Activated CD4-positive, alpha-beta memory T cell treated with anti-CD3 and anti-CD28 coated beads for 36 hours (primary cell): ENCODE measurements around the gene RAP1GAP. TPM values are rescaled to one million over a fixed set of nuclear protein-coding genes. Genes with fewer than 3 reads are reported as not detected.

Experiments
- CTCF ChIA-PET: fragments of 350-600 bp; sonication (Branson Sonifier 250); formaldehyde crosslinking; loops from one replicate; lab custom pipeline; 2021; ENCODE audit warnings: antibody characterized with exemption, inconsistent platforms; lab: Charles Lee
- POLR2A ChIA-PET: fragments of 350-600 bp; sonication (Branson Sonifier 250); formaldehyde crosslinking; loops from one replicate; lab custom pipeline; 2021; ENCODE audit warnings: antibody characterized with exemption; lab: Charles Lee
- DNase-seq: peaks from one replicate; pipeline ENCODE4 v3.0.0-alpha.2; 2020
- H3K27ac Mint-ChIP-seq: one replicate; pipeline ENCODE4 v1.8.0; 2021; ENCODE audit warnings: mixed read lengths
- H3K27me3 Mint-ChIP-seq: one replicate; pipeline ENCODE4 v1.8.0; 2021; ENCODE audit warnings: mixed read lengths
- H3K36me3 Mint-ChIP-seq: one replicate; pipeline ENCODE4 v1.8.0; 2021; ENCODE audit warnings: mixed read lengths
- H3K4me1 Mint-ChIP-seq: one replicate; pipeline ENCODE4 v1.8.0; 2021; ENCODE audit warnings: low read depth, mixed read lengths
- H3K4me3 Mint-ChIP-seq: one replicate; pipeline ENCODE4 v1.8.0; 2021; ENCODE audit warnings: mild to moderate bottlenecking, mixed read lengths
- H3K9me3 Mint-ChIP-seq: one replicate; pipeline ENCODE4 v1.8.0; 2021; ENCODE audit warnings: mixed read lengths
- intact Hi-C: fragments of 100-400 bp; cut with micrococcal nuclease; formaldehyde crosslinking; loops from one replicate; pipeline ENCODE4 v1.15.1; 2023
- total RNA-seq, 2 experiments: library from RNA; stranded (reverse); gene quantifications; one replicate each; pipeline ENCODE4 v1.2.3, GENCODE V29; 2021

RAP1GAP gene
- total RNA-seq, 2 experiments from 2014 or later = 1.1 to 1.7 TPM

GRCh38 chr1:21605964-21606705 lies 63.0 kb downstream of the RAP1GAP start:
- Mint-ChIP-seq H3K27me3 (peaks cover 1% of the 10 kb centered on the region), H3K4me1 (peaks cover 10% of the 10 kb centered on the region), H3K9me3 (no peaks in the 10 kb centered on the region), H3K36me3 (no peaks in the 10 kb centered on the region), H3K27ac (no peak overlapping the region), H3K4me3 (no peak overlapping the region)
- POLR2A ChIA-PET = no interaction called here
- CTCF ChIA-PET = interaction anchor here (0.6 kb wide), 2 partner anchors 114 to 359 kb away, joined by 3 read pairs; no protein-coding TSS in a partner anchor
- no peak for DNase-seq
- intact Hi-C loops = no loop called here

DNA sequence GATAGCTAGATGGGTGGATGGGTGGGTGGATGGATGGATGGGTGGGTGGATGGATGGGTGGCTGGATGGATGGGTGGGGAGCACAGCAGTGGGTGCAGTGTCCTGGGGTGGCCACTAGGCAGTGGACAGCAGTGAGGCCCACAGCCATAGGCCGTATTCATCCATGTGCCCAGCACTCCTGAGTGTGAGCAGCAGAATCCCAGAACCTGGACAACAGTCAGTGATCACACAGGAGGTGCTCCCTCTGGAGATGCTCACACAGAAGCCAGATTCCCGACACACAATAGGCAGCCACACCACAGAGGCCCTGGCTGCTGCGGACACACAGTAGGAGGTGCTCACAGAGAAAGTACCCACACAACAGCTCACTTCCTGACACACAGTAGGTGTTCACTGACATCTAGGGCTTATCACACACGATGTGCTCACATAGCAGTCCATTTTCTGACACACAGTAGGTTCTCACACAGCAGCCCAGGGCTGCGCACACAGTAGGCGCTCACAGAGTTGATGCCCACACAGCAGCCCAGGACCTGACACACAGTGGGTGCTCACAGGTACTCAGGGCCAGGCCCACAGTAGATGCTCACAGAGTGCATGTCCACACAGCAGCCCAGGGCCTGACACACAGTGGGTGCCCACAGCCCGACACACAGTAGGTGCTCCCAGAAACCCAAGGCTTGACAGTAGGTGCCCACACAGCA lies 64.0 kb downstream of the RAP1GAP start:
- peaks cover 3% of the 10 kb centered on the region for H3K27me3 Mint-ChIP-seq
- CTCF ChIA-PET = interaction anchor here (0.6 kb wide), 1 partner anchor 807 kb away, joined by 3 read pairs; no protein-coding TSS in a partner anchor
- intact Hi-C loops = no loop called here
- H3K4me1 Mint-ChIP-seq = peaks cover 10% of the 10 kb centered on the region
- DNase-seq = no peak
- H3K27ac Mint-ChIP-seq = no peak overlapping the region
- no peaks in the 10 kb centered on the region for H3K9me3 Mint-ChIP-seq
- H3K36me3 Mint-ChIP-seq = no peaks in the 10 kb centered on the region
- POLR2A ChIA-PET = no interaction called here
- H3K4me3 Mint-ChIP-seq = no peak overlapping the region

- Mint-ChIP-seq H3K4me1 (peaks cover 10% of the 10 kb centered on the region), H3K4me3 (no peak overlapping the region), H3K27me3 (peaks cover 3% of the 10 kb centered on the region), H3K36me3 (no peaks in the 10 kb centered on the region), H3K9me3 (no peaks in the 10 kb centered on the region), H3K27ac (no peak overlapping the region)
- intact Hi-C loops = no loop called here
- CTCF ChIA-PET = interaction anchor here (0.6 kb wide), 1 partner anchor 808 kb away, joined by 3 read pairs; no protein-coding TSS in a partner anchor
- POLR2A ChIA-PET = no interaction called here
- no peak for DNase-seq
These were observed 64.8 kb downstream of the RAP1GAP start for GRCh38 chr1:21604208-21604957.

- DNase-seq = no peak
- intact Hi-C loops = no loop called here
- Mint-ChIP-seq H3K36me3 (no peaks in the 10 kb centered on the region), H3K27me3 (peaks cover 3% of the 10 kb centered on the region), H3K4me1 (peaks cover 10% of the 10 kb centered on the region), H3K4me3 (no peak overlapping the region), H3K9me3 (no peaks in the 10 kb centered on the region), H3K27ac (no peak overlapping the region)
- CTCF ChIA-PET = no interaction called here
- POLR2A ChIA-PET = no interaction called here
These were observed 65.7 kb downstream of the RAP1GAP start for GRCh38 chr1:21603177-21604138.

- H3K9me3 Mint-ChIP-seq = no peaks in the 10 kb centered on the region
- H3K36me3 Mint-ChIP-seq = no peaks in the 10 kb centered on the region
- peaks cover 3% of the 10 kb centered on the region for H3K27me3 Mint-ChIP-seq
- intact Hi-C loops = no loop called here
- H3K4me1 Mint-ChIP-seq = no peaks in the 10 kb centered on the region
- H3K27ac Mint-ChIP-seq = no peak overlapping the region
- no peak for DNase-seq
- ChIA-PET CTCF (no interaction called here), POLR2A (no interaction called here)
- no peak overlapping the region for H3K4me3 Mint-ChIP-seq
These were observed 67.7 kb downstream of the RAP1GAP start for GRCh38 chr1:21601278-21602048.

GRCh38 chr1:21599402-21599801 lies 69.8 kb downstream of the RAP1GAP start:
- CTCF ChIA-PET = interaction anchor here (0.6 kb wide), 1 partner anchor 405 kb away, joined by 4 read pairs; no protein-coding TSS in a partner anchor
- no peaks in the 10 kb centered on the region for H3K4me1 Mint-ChIP-seq
- DNase-seq = no peak
- H3K27me3 Mint-ChIP-seq = peaks cover 7% of the 10 kb centered on the region
- POLR2A ChIA-PET = no interaction called here
- no peak overlapping the region for H3K27ac Mint-ChIP-seq
- H3K4me3 Mint-ChIP-seq = no peak overlapping the region
- intact Hi-C loops = loop anchor here (10.0 kb wide), 1 partner anchor 95 kb away; the partner anchor contains the start of gene ALPL
- no peaks in the 10 kb centered on the region for H3K36me3 Mint-ChIP-seq
- H3K9me3 Mint-ChIP-seq = no peaks in the 10 kb centered on the region

DNA sequence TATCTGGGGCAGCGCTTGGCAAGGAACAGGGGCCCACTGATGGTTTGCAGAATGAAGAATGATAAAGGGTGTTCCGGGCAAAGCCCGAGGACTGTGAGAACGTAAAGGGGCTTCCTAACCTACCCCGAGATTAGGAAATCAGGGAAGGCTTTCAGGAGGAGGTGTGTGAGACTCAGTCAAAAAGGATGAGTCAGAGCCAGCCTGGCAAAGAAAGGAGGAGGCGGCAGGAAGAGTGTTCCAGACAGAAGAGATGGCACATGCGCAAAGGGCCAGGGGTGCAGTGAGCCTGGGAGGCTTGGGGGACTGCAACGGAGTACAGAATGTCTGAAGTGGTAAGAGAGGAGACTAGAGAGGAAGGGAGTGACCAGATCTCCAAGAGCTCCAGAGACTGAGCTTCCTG lies 70.3 kb downstream of the RAP1GAP start:
- Mint-ChIP-seq H3K9me3 (no peaks in the 10 kb centered on the region), H3K4me3 (no peak overlapping the region), H3K36me3 (no peaks in the 10 kb centered on the region), H3K27ac (no peak overlapping the region), H3K4me1 (no peaks in the 10 kb centered on the region), H3K27me3 (peaks cover 7% of the 10 kb centered on the region)
- no peak for DNase-seq
- intact Hi-C loops = loop anchor here (10.0 kb wide), 1 partner anchor 94 kb away; the partner anchor contains the start of gene ALPL
- CTCF ChIA-PET = interaction anchor here (0.6 kb wide), 1 partner anchor 405 kb away, joined by 4 read pairs; no protein-coding TSS in a partner anchor
- POLR2A ChIA-PET = no interaction called here

DNA sequence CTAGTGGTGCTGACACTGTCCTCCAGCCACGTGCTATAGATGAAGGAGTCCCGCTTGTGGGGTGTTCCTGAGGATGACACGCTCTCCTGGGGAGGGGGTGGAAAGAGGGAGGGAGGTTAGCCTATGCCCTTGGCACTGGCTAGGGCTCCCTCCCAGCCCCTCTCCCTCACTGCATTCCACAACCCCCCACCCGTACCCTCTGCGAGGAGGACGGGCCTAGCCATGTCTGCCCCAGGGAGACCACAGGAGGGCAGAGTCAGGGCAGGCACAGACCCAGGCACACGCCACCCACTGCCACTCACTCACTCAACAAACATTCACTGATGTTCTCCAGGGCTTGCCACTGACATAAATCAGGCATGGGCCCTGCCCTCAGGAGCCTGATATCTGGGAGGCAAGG lies 70.7 kb downstream of the RAP1GAP start:
- H3K27ac Mint-ChIP-seq = no peak overlapping the region
- peaks cover 7% of the 10 kb centered on the region for H3K27me3 Mint-ChIP-seq
- ChIA-PET POLR2A (no interaction called here), CTCF (no interaction called here)
- no peak overlapping the region for H3K4me3 Mint-ChIP-seq
- intact Hi-C loops = loop anchor here (10.0 kb wide), 1 partner anchor 94 kb away; the partner anchor contains the start of gene ALPL
- no peaks in the 10 kb centered on the region for H3K4me1 Mint-ChIP-seq
- no peak for DNase-seq
- H3K9me3 Mint-ChIP-seq = no peaks in the 10 kb centered on the region
- H3K36me3 Mint-ChIP-seq = no peaks in the 10 kb centered on the region

GRCh38 chr1:21597753-21598152 lies 71.4 kb downstream of the RAP1GAP start:
- no peaks in the 10 kb centered on the region for H3K4me1 Mint-ChIP-seq
- H3K9me3 Mint-ChIP-seq = no peaks in the 10 kb centered on the region
- no peak for DNase-seq
- H3K27me3 Mint-ChIP-seq = peaks cover 7% of the 10 kb centered on the region
- no peak overlapping the region for H3K4me3 Mint-ChIP-seq
- ChIA-PET POLR2A (no interaction called here), CTCF (no interaction called here)
- intact Hi-C loops = loop anchor here (10.0 kb wide), 1 partner anchor 93 kb away; the partner anchor contains the start of gene ALPL
- H3K27ac Mint-ChIP-seq = no peak overlapping the region
- H3K36me3 Mint-ChIP-seq = no peaks in the 10 kb centered on the region

DNA sequence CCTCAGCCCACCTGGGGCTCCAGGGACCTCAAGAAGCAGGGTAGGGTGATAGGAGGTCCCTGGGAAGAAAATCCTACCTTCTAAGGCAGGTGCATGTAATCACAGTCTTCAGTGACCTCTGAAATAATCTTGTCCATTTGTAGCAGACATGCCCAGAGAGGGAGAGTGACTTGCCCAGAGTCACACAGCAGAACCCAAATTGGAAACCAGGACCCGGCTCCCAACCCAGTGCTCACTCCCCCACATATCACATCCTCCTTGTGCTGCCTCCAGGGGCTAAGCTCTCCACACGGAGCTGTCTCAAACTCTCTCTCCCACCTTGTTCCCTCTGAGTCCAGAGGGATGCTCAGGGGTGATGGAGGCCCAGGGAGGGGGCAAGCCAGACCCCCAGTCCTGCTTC lies 72.5 kb downstream of the RAP1GAP start:
- CTCF ChIA-PET = interaction anchor here (1.3 to 2.1 kb wide), 2 partner anchors 23 to 63 kb away, joined by 3 to 6 read pairs; no protein-coding TSS in a partner anchor
- DNase-seq = no peak
- no peaks in the 10 kb centered on the region for H3K36me3 Mint-ChIP-seq
- no peaks in the 10 kb centered on the region for H3K4me1 Mint-ChIP-seq
- no peaks in the 10 kb centered on the region for H3K9me3 Mint-ChIP-seq
- POLR2A ChIA-PET = no interaction called here
- peaks cover 7% of the 10 kb centered on the region for H3K27me3 Mint-ChIP-seq
- intact Hi-C loops = loop anchor here (10.0 kb wide), 1 partner anchor 92 kb away; the partner anchor contains the start of gene ALPL
- no peak overlapping the region for H3K27ac Mint-ChIP-seq
- no peak overlapping the region for H3K4me3 Mint-ChIP-seq
